ENCODE measurements around the gene UGT1A3.

DNA sequence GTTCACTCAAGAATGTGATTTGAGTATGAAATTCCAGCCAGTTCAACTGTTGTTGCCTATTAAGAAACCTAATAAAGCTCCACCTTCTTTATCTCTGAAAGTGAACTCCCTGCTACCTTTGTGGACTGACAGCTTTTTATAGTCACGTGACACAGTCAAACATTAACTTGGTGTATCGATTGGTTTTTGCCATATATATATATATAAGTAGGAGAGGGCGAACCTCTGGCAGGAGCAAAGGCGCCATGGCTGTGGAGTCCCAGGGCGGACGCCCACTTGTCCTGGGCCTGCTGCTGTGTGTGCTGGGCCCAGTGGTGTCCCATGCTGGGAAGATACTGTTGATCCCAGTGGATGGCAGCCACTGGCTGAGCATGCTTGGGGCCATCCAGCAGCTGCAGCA, 31.2 kb downstream of the UGT1A3 start, which contains the start of gene UGT1A1:
- TF ChIP-seq POLR2A (IDR thresholded peaks at IDR 0.05; ENCODE audit: low read depth, low read length) (no peak), PAX5 (IDR thresholded peaks at IDR 0.05; ENCODE audit: insufficient read depth, low read length, severe bottlenecking) (no peak), POLR2AphosphoS5 (IDR thresholded peaks at IDR 0.05; ENCODE audit: low read depth, low read length) (no peak), TAF1 (IDR thresholded peaks at IDR 0.05; ENCODE audit: low read depth, low read length) (no peak), SPI1 (IDR thresholded peaks at IDR 0.05; ENCODE audit: low read depth, low read length) (no peak)
